ENCODE results near the gene POGZ. TPM values are rescaled to one million over a fixed set of nuclear protein-coding genes. Genes with fewer than 3 reads are reported as not detected.

Gene POGZ
- total RNA-seq, 1 donor from 2014 or later: 37.3 TPM

GRCh38 chr1:151377150-151377884 lies 82.0 kb downstream of the POGZ start:
- DNase-seq (ENCODE audit: extremely low read depth, low read depth, low spot score): no peak

GRCh38 chr1:151373196-151373595 lies 86.1 kb downstream of the POGZ start:
- DNase-seq (ENCODE audit: extremely low read depth, low read depth, low spot score): no peak

GRCh38 chr1:151372058-151372934 lies 87.0 kb downstream of the POGZ start, which contains the start of gene SELENBP1:
TSS of gene SELENBP1 (minus strand) at chr1:151372705. CDS start at chr1:151372641, 64 bp downstream.
- no peak for DNase-seq (ENCODE audit: extremely low read depth, low read depth, low spot score)

- DNase-seq (ENCODE audit: extremely low read depth, low read depth, low spot score): no peak
Observed at GRCh38 chr1:151371370-151372057, 87.8 kb downstream of the POGZ start.

- no peak for DNase-seq (ENCODE audit: extremely low read depth, low read depth, low spot score)
Observed at GRCh38 chr1:151370211-151370911, 88.9 kb downstream of the POGZ start.

- no peak for DNase-seq (ENCODE audit: extremely low read depth, low read depth, low spot score)
Observed at GRCh38 chr1:151369621-151370048, 89.7 kb downstream of the POGZ start.

GRCh38 chr1:151369302-151369610 lies 90.0 kb downstream of the POGZ start:
- no peak for DNase-seq (ENCODE audit: extremely low read depth, low read depth, low spot score)

- DNase-seq (ENCODE audit: extremely low read depth, low read depth, low spot score): no peak
Observed at GRCh38 chr1:151368393-151369301, 90.6 kb downstream of the POGZ start.

- no peak for DNase-seq (ENCODE audit: extremely low read depth, low read depth, low spot score)
Observed at GRCh38 chr1:151367658-151368392, 91.5 kb downstream of the POGZ start.

- no peak for DNase-seq (ENCODE audit: extremely low read depth, low read depth, low spot score)
Observed at GRCh38 chr1:151364996-151365395, 94.3 kb downstream of the POGZ start.

GRCh38 chr1:151362308-151363155 lies 96.8 kb downstream of the POGZ start:
- DNase-seq (ENCODE audit: extremely low read depth, low read depth, low spot score): no peak

GRCh38 chr1:151361883-151362282 lies 97.4 kb downstream of the POGZ start:
- no peak for DNase-seq (ENCODE audit: extremely low read depth, low read depth, low spot score)

GRCh38 chr1:151356696-151357095 lies 102.6 kb downstream of the POGZ start:
- no peak for DNase-seq (ENCODE audit: extremely low read depth, low read depth, low spot score)

Other genes with a start within 250 kb of the POGZ start
- gene PSMD4, start 204.8 kb downstream of the POGZ start, total RNA-seq: 151 and 156 TPM in 2 replicates
- 17.6 and 22.8 TPM in 2 replicates for gene ZNF687, start 177.2 kb downstream of the POGZ start, total RNA-seq
- 48.5 and 56.1 TPM in 2 replicates for gene PI4KB, start 132.1 kb downstream of the POGZ start, total RNA-seq
- gene RFX5, start 112.2 kb downstream of the POGZ start, total RNA-seq: 45.6 and 47.0 TPM in 2 replicates
- gene SELENBP1, start 86.8 kb downstream of the POGZ start, total RNA-seq: 0.93 and 1.2 TPM in 2 replicates
- gene PSMB4, start 59.9 kb downstream of the POGZ start, total RNA-seq: 289 and 321 TPM in 2 replicates
- 0.12 and 0.58 TPM in 2 replicates for gene CGN, start 51.9 kb upstream of the POGZ start, total RNA-seq
- gene TUFT1, start 80.8 kb upstream of the POGZ start, total RNA-seq: 5.1 and 6.8 TPM in 2 replicates
- gene SNX27, start 152.6 kb upstream of the POGZ start, total RNA-seq: 17.7 and 21.0 TPM in 2 replicates

All from glomerular endothelial cell (primary cell).